HG02759 (cell line): Measurements from ENCODE around the gene CHRNA7.
A peak's percentile ranks its signal among the peaks of the same experiment; 100 is the strongest.

ENCODE experiments used
- ATAC-seq: cut with Tn5 transposase; IDR thresholded peaks from one replicate; pipeline ENCODE4 v1.9.1; 2021; ENCODE audit warnings: mild to moderate bottlenecking, moderate library complexity; ENCODE audit not compliant: unreplicated experiment

Gene CHRNA7

GRCh38 chr15:32029862-32030781 lies at the start of gene CHRNA7:
TSS of gene CHRNA7 (plus strand) at chr15:32030515. CDS start at chr15:32030595, 80 bp downstream.
- peak; percentile 78 for ATAC-seq

- ATAC-seq, result no peak
Observed at GRCh38 chr15:31985607-31986006, 44.7 kb upstream of the CHRNA7 start.

GRCh38 chr15:31993062-31993461 lies 37.3 kb upstream of the CHRNA7 start:
- ATAC-seq, result no peak

- ATAC-seq, result no peak
Observed at GRCh38 chr15:31997711-31998110, 32.6 kb upstream of the CHRNA7 start.

- ATAC-seq, result no peak
Observed at GRCh38 chr15:32003558-32003957, 26.8 kb upstream of the CHRNA7 start.

GRCh38 chr15:32004249-32004648 lies 26.1 kb upstream of the CHRNA7 start:
- no peak for ATAC-seq

GRCh38 chr15:32007355-32007960 lies 22.9 kb upstream of the CHRNA7 start:
- ATAC-seq, result no peak

GRCh38 chr15:32014953-32015352 lies 15.4 kb upstream of the CHRNA7 start:
- ATAC-seq, result no peak

GRCh38 chr15:32020156-32020555 lies 10.2 kb upstream of the CHRNA7 start:
- ATAC-seq, result no peak

- ATAC-seq, result no peak
Observed at GRCh38 chr15:32028921-32029320, 1.4 kb upstream of the CHRNA7 start.

GRCh38 chr15:32029409-32029861 lies 880 bp upstream of the CHRNA7 start:
- ATAC-seq, result no peak

GRCh38 chr15:32030795-32031194 lies 480 bp downstream of the CHRNA7 start:
- ATAC-seq, result no peak

- no peak for ATAC-seq
Observed at GRCh38 chr15:32033186-32033890, 3.0 kb downstream of the CHRNA7 start.

GRCh38 chr15:32034106-32034505 lies 3.8 kb downstream of the CHRNA7 start:
- no peak for ATAC-seq

- no peak for ATAC-seq
Observed at GRCh38 chr15:32035285-32035684, 5.0 kb downstream of the CHRNA7 start.

- ATAC-seq, result no peak
Observed at GRCh38 chr15:32036971-32037370, 6.7 kb downstream of the CHRNA7 start.

- ATAC-seq, result no peak
Observed at GRCh38 chr15:32041294-32041693, 11.0 kb downstream of the CHRNA7 start.

- no peak for ATAC-seq
Observed at GRCh38 chr15:32042269-32042972, 12.1 kb downstream of the CHRNA7 start.

- ATAC-seq, result no peak
Observed at GRCh38 chr15:32053719-32054118, 23.4 kb downstream of the CHRNA7 start.

GRCh38 chr15:32057876-32058425 lies 27.6 kb downstream of the CHRNA7 start:
- ATAC-seq, result no peak

- ATAC-seq, result no peak
Observed at GRCh38 chr15:32060706-32061105, 30.4 kb downstream of the CHRNA7 start.
